Naive thymus-derived CD8-positive, alpha-beta T cell (primary cell): ENCODE results near the gene MRPL52. TPM values are rescaled to one million over a fixed set of nuclear protein-coding genes. Genes with fewer than 3 reads are reported as not detected.
"Not testable (repeated sequence)": the region's sequence is repeated elsewhere in the genome, so short reads cannot be mapped to it uniquely, and the experiment has no call there.

Source experiments
- ATAC-seq, 2 donors: fragments of 150-1000 bp; cut with Tn5 transposase in 1 of 2; sonication (Bioruptor Pico), chemical (Tn5 transposase) in 1 of 2; 1 replicate in 1 of 2; 2 replicates in 1 of 2; pipeline ENCODE4 v1.10.0; 2021; ENCODE audit warnings: mild to moderate bottlenecking in 2 of 2, moderate library complexity in 2 of 2
- POLR2A ChIA-PET: fragments of 350-600 bp; sonication (Branson Sonifier 250); formaldehyde crosslinking; loops from one replicate; lab custom pipeline; 2021; ENCODE audit warnings: antibody characterized with exemption; lab: Charles Lee
- DNase-seq, 10 donors: peaks; one replicate each; pipeline versions ENCODE4 v3.0.0 to v3.0.0-alpha.2; 2020 to 2022
- H3K27ac Mint-ChIP-seq, 10 donors: one replicate each; pipeline ENCODE4 v1.8.0; 2020 to 2022; ENCODE audit warnings: mild to moderate bottlenecking in 10 of 10, mixed read lengths in 10 of 10, moderate library complexity in 4 of 10, inconsistent platforms in 1 of 10
- H3K27me3 Mint-ChIP-seq, 5 donors: one replicate each; pipeline ENCODE4 v1.8.0; 2021 to 2022; ENCODE audit warnings: mixed read lengths in 5 of 5
- H3K36me3 Mint-ChIP-seq, 3 donors: one replicate each; pipeline ENCODE4 v1.8.0; 2020 to 2022; ENCODE audit warnings: mixed read lengths in 3 of 3, mild to moderate bottlenecking in 2 of 3, inconsistent platforms in 1 of 3
- H3K4me1 Mint-ChIP-seq, 4 donors: one replicate each; pipeline ENCODE4 v1.8.0; 2021 to 2022; ENCODE audit warnings: mixed read lengths in 4 of 4
- H3K4me3 Mint-ChIP-seq, 10 donors: one replicate each; pipeline ENCODE4 v1.8.0; 2020 to 2022; ENCODE audit warnings: mild to moderate bottlenecking in 10 of 10, mixed read lengths in 10 of 10, moderate library complexity in 6 of 10, inconsistent platforms in 1 of 10
- H3K9me3 Mint-ChIP-seq, 9 donors: one replicate each; pipeline ENCODE4 v1.8.0; 2020 to 2022; ENCODE audit warnings: mixed read lengths in 9 of 9, mild to moderate bottlenecking in 3 of 9, inconsistent platforms in 1 of 9, moderate library complexity in 1 of 9
- polyA plus RNA-seq, 3 donors: library from polyadenylated mRNA; unstranded; fragments of 300-500 nt; fragmentation: Illumina TruSeq; gene quantifications; one replicate each; pipeline ENCODE4 v1.2.3, GENCODE V29; 2021
- total RNA-seq, 8 experiments: library from RNA in 2 of 8; stranded (reverse) in 2 of 8; gene quantifications; one replicate each; pipeline ENCODE4 v1.2.3 and lab custom pipeline; 2021 to 2026

Gene MRPL52
- total and polyA plus RNA-seq, 5 experiments from 2014 or later = 69.9 to 155 (median 120) TPM

- not testable (repeated sequence) for DNase-seq, H3K27ac Mint-ChIP-seq, H3K4me3 Mint-ChIP-seq, H3K9me3 Mint-ChIP-seq, H3K36me3 Mint-ChIP-seq, ATAC-seq
- Mint-ChIP-seq H3K4me1 (peaks cover 8 to 17% (median 9%) of the 10 kb centered on the region in 4 donors), H3K27me3 (peaks cover 6 to 32% (median 10%) of the 10 kb centered on the region in 5 donors)
- POLR2A ChIA-PET = interaction anchor here (0.6 to 5.0 kb wide), 5 partner anchors 14 to 282 kb away, joined by 3 to 30 read pairs (median 4); no protein-coding TSS in a partner anchor
These were observed 22.5 kb downstream of the MRPL52 start for GRCh38 chr14:22852178-22852577.

GRCh38 chr14:22852599-22852939 lies 22.9 kb downstream of the MRPL52 start:
- Mint-ChIP-seq H3K27me3 (peaks cover 7 to 29% (median 10%) of the 10 kb centered on the region in 5 donors), H3K4me1 (peaks cover 8 to 20% (median 11%) of the 10 kb centered on the region in 4 donors), H3K36me3 (no peaks in the 10 kb centered on the region), H3K4me3 (peak overlapping the region in 1 of 10 donors; percentile 86), H3K27ac (peak overlapping the region in 4 of 10 donors; percentile 53 to 86 (median 80)), H3K9me3 (no peaks in the 10 kb centered on the region)
- POLR2A ChIA-PET = interaction anchor here (0.6 to 5.0 kb wide), 7 partner anchors 13 to 296 kb away, joined by 4 to 30 read pairs (median 6); partner anchors contain the start of gene LRP10
- DNase-seq = no peak
- ATAC-seq = no peak

- Mint-ChIP-seq H3K27me3 (peaks cover 7 to 23% (median 10%) of the 10 kb centered on the region in 5 donors), H3K4me3 (peak overlapping the region; percentile 76 to 91 (median 85)), H3K36me3 (no peaks in the 10 kb centered on the region), H3K4me1 (peaks cover 8 to 26% (median 14%) of the 10 kb centered on the region in 4 donors), H3K9me3 (no peaks in the 10 kb centered on the region), H3K27ac (peak overlapping the region in 9 of 10 donors; percentile 48 to 86 (median 77))
- POLR2A ChIA-PET = interaction anchor here (0.6 to 5.0 kb wide), 9 partner anchors 13 to 296 kb away, joined by 4 to 30 read pairs (median 5); partner anchors contain the start of gene LRP10
- ATAC-seq = peak; percentile 93 to 94
- peak; percentile 80 to 97 (median 88) for DNase-seq
These were observed 23.5 kb downstream of the MRPL52 start for GRCh38 chr14:22852940-22853767.

DNA sequence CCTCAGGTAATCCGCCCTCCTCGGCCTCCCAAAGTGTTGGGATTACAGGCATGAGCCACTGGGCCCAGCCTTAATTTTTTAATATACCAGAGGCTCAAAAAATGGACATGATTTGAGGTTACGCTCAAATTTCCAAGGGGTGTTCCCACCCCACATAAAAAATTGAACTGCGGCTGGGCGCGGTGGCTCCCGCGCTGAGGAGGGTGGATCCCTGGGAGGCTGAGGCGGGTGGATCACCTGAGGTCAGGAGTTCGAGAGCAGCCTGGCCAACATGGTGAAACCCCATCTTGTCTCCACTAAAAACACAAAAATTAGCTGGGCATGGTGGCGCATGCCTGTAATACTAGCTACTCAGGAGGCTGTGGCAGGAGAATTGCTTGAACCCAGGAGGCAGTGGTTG lies 24.6 kb downstream of the MRPL52 start:
- peaks cover 10 to 34% (median 23%) of the 10 kb centered on the region in 4 donors for H3K4me1 Mint-ChIP-seq
- not testable (repeated sequence) for H3K27ac Mint-ChIP-seq, ATAC-seq, DNase-seq, H3K4me3 Mint-ChIP-seq, H3K9me3 Mint-ChIP-seq, H3K36me3 Mint-ChIP-seq
- POLR2A ChIA-PET = interaction anchor here (0.7 to 3.5 kb wide), 7 partner anchors 11 to 297 kb away, joined by 3 to 15 read pairs (median 5); partner anchors contain the start of gene LRP10
- peaks cover 5 to 12% (median 10%) of the 10 kb centered on the region in 5 donors for H3K27me3 Mint-ChIP-seq

DNA sequence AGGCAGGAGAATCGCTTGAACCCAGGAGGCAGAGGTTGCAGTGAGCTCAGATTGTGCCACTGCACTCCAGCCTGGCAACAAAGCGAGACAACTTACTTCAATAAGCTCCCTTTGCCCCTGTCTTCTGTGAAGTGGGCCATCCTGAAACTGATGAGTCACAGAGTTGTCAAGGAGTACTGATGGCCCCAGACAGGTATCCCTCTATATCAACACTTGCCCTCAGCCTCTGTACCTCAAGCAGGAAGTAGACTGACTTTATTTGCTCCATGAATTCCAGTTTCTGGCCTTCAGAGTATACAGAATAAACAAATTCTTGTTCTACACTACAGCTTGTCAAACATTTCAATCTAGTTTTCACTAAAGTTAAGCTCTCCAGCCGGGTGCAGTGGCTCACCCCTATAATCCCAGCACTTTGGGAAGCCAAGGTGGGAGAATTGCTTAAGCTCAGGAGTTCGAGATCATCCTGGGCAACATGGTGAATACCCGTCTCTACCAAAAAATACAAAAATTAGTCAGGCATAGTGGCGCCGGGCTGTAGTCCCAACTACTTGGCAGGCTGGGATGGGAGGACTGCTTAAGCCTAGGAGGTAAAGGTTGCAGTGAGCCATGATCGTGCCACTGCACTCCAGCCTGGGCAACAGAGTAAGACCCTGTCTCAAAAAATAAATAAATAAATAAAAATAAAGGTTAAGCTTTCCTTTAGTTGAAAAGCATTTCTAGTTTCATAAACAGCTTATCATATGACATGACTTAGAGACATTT lies 25.5 kb downstream of the MRPL52 start:
- H3K9me3 Mint-ChIP-seq = no peaks in the 10 kb centered on the region
- DNase-seq (no peak), ATAC-seq (no peak)
- peak overlapping the region in 2 of 10 donors; percentile 31 to 42 for H3K4me3 Mint-ChIP-seq
- H3K27ac Mint-ChIP-seq = peak overlapping the region in 1 of 10 donors; percentile 9
- POLR2A ChIA-PET = interaction anchor here (0.6 to 3.5 kb wide), 7 partner anchors 10 to 298 kb away, joined by 3 to 15 read pairs (median 3); no protein-coding TSS in a partner anchor
- H3K27me3 Mint-ChIP-seq = peaks cover 5 to 12% (median 11%) of the 10 kb centered on the region in 5 donors
- peaks cover 10 to 34% (median 23%) of the 10 kb centered on the region in 4 donors for H3K4me1 Mint-ChIP-seq
- H3K36me3 Mint-ChIP-seq = no peaks in the 10 kb centered on the region

GRCh38 chr14:22856428-22856827 lies 26.7 kb downstream of the MRPL52 start:
- POLR2A ChIA-PET = interaction anchor here (1.8 to 6.1 kb wide), 2 partner anchors 25 to 286 kb away, joined by 8 to 24 read pairs; partner anchors contain the start of gene REM2
- ATAC-seq (no peak), DNase-seq (no peak)
- no peak overlapping the region for H3K4me3 Mint-ChIP-seq
- H3K27ac Mint-ChIP-seq = peak overlapping the region in 1 of 10 donors; percentile 23
- H3K9me3 Mint-ChIP-seq = no peaks in the 10 kb centered on the region
- H3K27me3 Mint-ChIP-seq = peaks cover 5 to 17% (median 11%) of the 10 kb centered on the region in 5 donors
- peaks cover 10 to 34% (median 24%) of the 10 kb centered on the region in 4 donors for H3K4me1 Mint-ChIP-seq
- no peaks in the 10 kb centered on the region for H3K36me3 Mint-ChIP-seq

GRCh38 chr14:22860377-22860776 lies 30.7 kb downstream of the MRPL52 start:
- not testable (repeated sequence) for H3K9me3 Mint-ChIP-seq, H3K36me3 Mint-ChIP-seq, ATAC-seq, H3K4me3 Mint-ChIP-seq, H3K27ac Mint-ChIP-seq
- peaks cover 7 to 32% (median 20%) of the 10 kb centered on the region in 4 donors for H3K4me1 Mint-ChIP-seq
- H3K27me3 Mint-ChIP-seq = peaks cover 5 to 26% (median 17%) of the 10 kb centered on the region in 5 donors
- POLR2A ChIA-PET = interaction anchor here (0.6 to 6.1 kb wide), 8 partner anchors 9 to 47 kb away, joined by 3 to 24 read pairs (median 4); partner anchors contain the start of gene REM2
- DNase-seq = peak in 1 of 10 donors; percentile 16

DNA sequence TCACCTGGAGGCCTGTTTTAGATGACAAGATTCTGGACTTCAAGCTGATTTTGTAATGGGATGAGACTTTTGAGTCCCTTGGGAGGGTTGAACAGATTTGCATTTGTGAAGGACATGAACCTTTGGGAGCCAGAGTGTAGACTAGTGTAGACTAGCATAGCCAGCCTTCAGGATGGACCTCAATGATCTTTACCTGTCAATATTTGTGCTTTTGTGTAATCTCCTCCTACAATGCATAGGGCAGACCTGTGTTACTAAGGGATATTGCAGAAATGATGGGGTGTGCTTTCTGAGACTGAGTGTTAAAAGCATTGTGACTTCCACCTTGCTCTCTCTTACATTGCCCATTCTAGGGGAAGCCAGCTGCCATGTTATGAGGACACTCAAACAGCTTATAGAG lies 32.0 kb downstream of the MRPL52 start:
- no peak overlapping the region for H3K4me3 Mint-ChIP-seq
- ATAC-seq (no peak), DNase-seq (no peak)
- H3K4me1 Mint-ChIP-seq = peaks cover 6 to 23% (median 19%) of the 10 kb centered on the region in 4 donors
- POLR2A ChIA-PET = interaction anchor here (0.6 to 6.1 kb wide), 4 partner anchors 11 to 290 kb away, joined by 3 to 24 read pairs (median 6); partner anchors contain the start of genes MRPL52 and REM2
- H3K27me3 Mint-ChIP-seq = peaks cover 0 to 14% (median 11%) of the 10 kb centered on the region in 5 donors
- H3K9me3 Mint-ChIP-seq = no peaks in the 10 kb centered on the region
- H3K27ac Mint-ChIP-seq = no peak overlapping the region
- H3K36me3 Mint-ChIP-seq = no peaks in the 10 kb centered on the region

DNA sequence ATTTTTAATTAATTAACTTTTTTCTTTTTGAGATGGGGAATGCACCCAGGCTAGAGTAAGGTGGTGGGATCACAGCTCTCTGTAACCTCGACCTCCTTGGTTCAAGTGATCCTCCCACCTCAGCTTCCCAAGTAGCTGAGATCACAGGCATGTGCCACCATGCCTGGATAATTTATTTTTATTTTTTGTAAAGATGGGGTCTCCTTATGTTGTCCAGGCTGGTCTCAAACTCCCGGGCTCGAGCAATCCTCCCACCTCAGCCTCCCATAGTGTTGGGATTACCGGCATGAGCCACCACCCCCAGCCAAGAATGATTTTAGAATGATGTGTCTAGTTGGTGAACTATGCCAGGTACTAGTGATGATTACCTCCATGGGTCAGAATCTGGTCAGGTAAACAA lies 35.3 kb downstream of the MRPL52 start:
- Mint-ChIP-seq H3K27ac (peak overlapping the region in 2 of 10 donors; percentile 24 to 87), H3K36me3 (no peaks in the 10 kb centered on the region)
- no peak for ATAC-seq

DNA sequence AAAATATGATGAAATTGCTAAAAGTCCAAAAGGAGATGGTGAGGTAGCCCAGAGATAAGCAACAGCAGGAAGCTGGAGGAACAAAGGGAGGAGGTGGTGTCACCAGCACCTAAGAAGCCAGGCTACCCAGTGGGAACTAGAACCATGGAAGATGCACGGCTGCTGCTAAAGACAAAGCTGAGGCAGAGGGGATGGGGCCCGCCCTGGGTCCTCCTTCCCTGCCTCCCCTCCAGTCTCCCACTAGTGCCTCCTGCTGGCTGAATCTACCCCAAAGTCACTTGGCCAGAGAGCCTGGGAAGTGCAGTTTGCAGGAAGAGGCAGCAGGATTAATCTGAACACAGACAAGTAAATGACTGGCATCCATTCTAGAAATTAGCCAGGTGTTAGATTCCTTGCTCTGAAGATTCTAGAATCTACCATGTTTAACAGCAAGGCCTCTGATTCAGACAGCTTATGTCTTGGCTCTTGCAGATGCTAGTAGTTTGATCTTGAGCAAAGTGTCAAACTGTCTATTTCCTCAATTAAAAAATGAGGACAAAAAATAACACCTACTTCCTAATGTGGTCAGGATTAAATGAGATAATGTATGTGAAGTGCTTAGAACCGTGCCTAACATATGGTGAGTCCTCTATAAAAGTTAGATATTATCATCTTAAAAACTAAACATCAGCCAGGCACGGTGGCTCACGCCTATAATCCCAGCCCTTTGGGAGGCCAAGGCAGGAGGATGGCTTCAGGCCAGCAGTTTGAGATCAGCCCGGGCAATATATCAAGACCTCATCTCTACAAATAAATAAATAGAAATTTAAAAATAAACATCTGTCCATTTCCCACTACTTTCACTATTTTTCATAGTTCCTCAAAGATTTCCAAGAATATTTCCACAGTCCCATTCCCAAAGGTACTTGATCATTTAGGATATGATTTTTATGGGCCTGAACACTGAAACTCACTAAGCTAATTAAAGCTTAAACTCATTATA lies 36.0 kb downstream of the MRPL52 start:
- ATAC-seq (no peak), DNase-seq (no peak)
- Mint-ChIP-seq H3K36me3 (no peaks in the 10 kb centered on the region), H3K27me3 (peaks cover 0 to 13% (median 6%) of the 10 kb centered on the region in 5 donors), H3K4me1 (peaks cover 5 to 15% (median 12%) of the 10 kb centered on the region in 4 donors), H3K4me3 (no peak overlapping the region), H3K27ac (peak overlapping the region in 2 of 10 donors; percentile 24 to 87), H3K9me3 (no peaks in the 10 kb centered on the region)
- POLR2A ChIA-PET = interaction anchor here (0.6 to 1.5 kb wide), 5 partner anchors 10 to 294 kb away, joined by 3 to 6 read pairs (median 5); no protein-coding TSS in a partner anchor

More for the DNA sequence above, 35.3 kb downstream of the MRPL52 start:
- peak in 1 of 10 donors; percentile 28 for DNase-seq
- Mint-ChIP-seq H3K4me3 (no peak overlapping the region), H3K4me1 (peaks cover 5 to 12% (median 6%) of the 10 kb centered on the region in 4 donors), H3K27me3 (peaks cover 0 to 13% (median 6%) of the 10 kb centered on the region in 5 donors), H3K9me3 (no peaks in the 10 kb centered on the region)
- POLR2A ChIA-PET = interaction anchor here (0.6 to 1.5 kb wide), 2 partner anchors 11 to 49 kb away, joined by 5 to 6 read pairs; no protein-coding TSS in a partner anchor

- ATAC-seq (no peak), DNase-seq (no peak)
- H3K4me1 Mint-ChIP-seq = peaks cover 7 to 20% (median 17%) of the 10 kb centered on the region in 4 donors
- POLR2A ChIA-PET = interaction anchor here (1.5 kb wide), 1 partner anchor 295 kb away, joined by 3 read pairs; no protein-coding TSS in a partner anchor
- peaks cover 0 to 4% (median 1%) of the 10 kb centered on the region in 5 donors for H3K27me3 Mint-ChIP-seq
- H3K9me3 Mint-ChIP-seq = no peaks in the 10 kb centered on the region
- no peaks in the 10 kb centered on the region for H3K36me3 Mint-ChIP-seq
- peak overlapping the region in 2 of 10 donors; percentile 18 to 22 for H3K27ac Mint-ChIP-seq
- H3K4me3 Mint-ChIP-seq = no peak overlapping the region
These were observed 37.2 kb downstream of the MRPL52 start for GRCh38 chr14:22866874-22867273.
